ENCODE data around the gene ITGA11. TPM values are rescaled to one million over a fixed set of nuclear protein-coding genes. Genes with fewer than 3 reads are reported as not detected.

ITGA11 gene
- total RNA-seq, 1 donor from 2014 or later: 0.51 TPM

GRCh38 chr15:68315495-68316031, 116.4 kb downstream of the ITGA11 start:
- no peak for DNase-seq (ENCODE audit: low read depth, low spot score)
- Mint-ChIP-seq H3K4me3 (no peak overlapping the region), H3K27ac (ENCODE audit: unreplicated experiment) (no peak overlapping the region), H3K9me3 (no peaks in the 10 kb centered on the region), H3K27me3 (ENCODE audit: low read depth) (no peaks in the 10 kb centered on the region), H3K36me3 (ENCODE audit: low read depth) (no peaks in the 10 kb centered on the region), H3K4me1 (peaks cover 22% of the 10 kb centered on the region)
- TF ChIP-seq, protein P1, sequence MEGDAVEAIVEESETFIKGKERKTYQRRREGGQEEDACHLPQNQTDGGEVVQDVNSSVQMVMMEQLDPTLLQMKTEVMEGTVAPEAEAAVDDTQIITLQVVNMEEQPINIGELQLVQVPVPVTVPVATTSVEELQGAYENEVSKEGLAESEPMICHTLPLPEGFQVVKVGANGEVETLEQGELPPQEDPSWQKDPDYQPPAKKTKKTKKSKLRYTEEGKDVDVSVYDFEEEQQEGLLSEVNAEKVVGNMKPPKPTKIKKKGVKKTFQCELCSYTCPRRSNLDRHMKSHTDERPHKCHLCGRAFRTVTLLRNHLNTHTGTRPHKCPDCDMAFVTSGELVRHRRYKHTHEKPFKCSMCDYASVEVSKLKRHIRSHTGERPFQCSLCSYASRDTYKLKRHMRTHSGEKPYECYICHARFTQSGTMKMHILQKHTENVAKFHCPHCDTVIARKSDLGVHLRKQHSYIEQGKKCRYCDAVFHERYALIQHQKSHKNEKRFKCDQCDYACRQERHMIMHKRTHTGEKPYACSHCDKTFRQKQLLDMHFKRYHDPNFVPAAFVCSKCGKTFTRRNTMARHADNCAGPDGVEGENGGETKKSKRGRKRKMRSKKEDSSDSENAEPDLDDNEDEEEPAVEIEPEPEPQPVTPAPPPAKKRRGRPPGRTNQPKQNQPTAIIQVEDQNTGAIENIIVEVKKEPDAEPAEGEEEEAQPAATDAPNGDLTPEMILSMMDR (conservative IDR thresholded peaks at IDR 0.05): no peak

DNA sequence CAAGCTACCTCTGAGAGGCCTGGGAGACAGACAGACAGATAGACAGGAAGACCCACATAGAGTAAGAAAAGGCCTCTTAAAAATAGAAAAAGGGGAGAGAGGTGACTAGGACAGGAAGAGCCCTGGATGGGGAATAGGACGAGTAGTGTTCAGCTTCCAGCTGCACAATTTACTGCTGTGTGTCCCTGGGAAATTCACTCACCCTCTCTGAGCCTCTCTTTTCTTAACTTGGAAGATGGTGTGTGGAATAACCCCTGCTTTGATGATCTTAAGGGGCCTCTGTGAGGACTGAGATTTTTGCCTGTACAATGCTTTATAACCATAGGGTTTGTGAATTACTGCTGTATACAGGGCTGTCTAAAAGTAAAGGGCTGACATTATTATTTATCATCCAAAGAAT, 116.9 kb downstream of the ITGA11 start:
- Mint-ChIP-seq H3K4me1 (peaks cover 22% of the 10 kb centered on the region), H3K4me3 (no peak overlapping the region)
- no peak for DNase-seq (ENCODE audit: low read depth, low spot score)

GRCh38 chr15:68314563-68314962, 117.4 kb downstream of the ITGA11 start:
- Mint-ChIP-seq H3K27me3 (ENCODE audit: low read depth) (no peaks in the 10 kb centered on the region), H3K4me1 (peaks cover 22% of the 10 kb centered on the region), H3K36me3 (ENCODE audit: low read depth) (no peaks in the 10 kb centered on the region), H3K4me3 (no peak overlapping the region), H3K27ac (ENCODE audit: unreplicated experiment) (no peak overlapping the region), H3K9me3 (no peaks in the 10 kb centered on the region)
- DNase-seq (ENCODE audit: low read depth, low spot score): no peak
- TF ChIP-seq, protein P1 (conservative IDR thresholded peaks at IDR 0.05): no peak

More for the DNA sequence above, 116.9 kb downstream of the ITGA11 start:
- TF ChIP-seq, protein P1 (conservative IDR thresholded peaks at IDR 0.05): no peak
- no peaks in the 10 kb centered on the region for H3K27me3 Mint-ChIP-seq (ENCODE audit: low read depth)
- H3K36me3 Mint-ChIP-seq (ENCODE audit: low read depth): no peaks in the 10 kb centered on the region
- no peak overlapping the region for H3K27ac Mint-ChIP-seq (ENCODE audit: unreplicated experiment)
- H3K9me3 Mint-ChIP-seq: no peaks in the 10 kb centered on the region

- H3K9me3 Mint-ChIP-seq: no peaks in the 10 kb centered on the region
- H3K36me3 Mint-ChIP-seq (ENCODE audit: low read depth): no peaks in the 10 kb centered on the region
- peaks cover 22% of the 10 kb centered on the region for H3K4me1 Mint-ChIP-seq
- no peak overlapping the region for H3K4me3 Mint-ChIP-seq
- DNase-seq (ENCODE audit: low read depth, low spot score): no peak
- TF ChIP-seq, protein P1 (conservative IDR thresholded peaks at IDR 0.05): no peak
- no peak overlapping the region for H3K27ac Mint-ChIP-seq (ENCODE audit: unreplicated experiment)
- H3K27me3 Mint-ChIP-seq (ENCODE audit: low read depth): no peaks in the 10 kb centered on the region
Observed at GRCh38 chr15:68313501-68314410, 118.2 kb downstream of the ITGA11 start.

GRCh38 chr15:68312701-68313204, 119.2 kb downstream of the ITGA11 start:
- no peaks in the 10 kb centered on the region for H3K9me3 Mint-ChIP-seq
- TF ChIP-seq, protein P1 (conservative IDR thresholded peaks at IDR 0.05): no peak
- peaks cover 22% of the 10 kb centered on the region for H3K4me1 Mint-ChIP-seq
- peak overlapping the region; percentile 50 for H3K27ac Mint-ChIP-seq (ENCODE audit: unreplicated experiment)
- H3K4me3 Mint-ChIP-seq: no peak overlapping the region
- H3K27me3 Mint-ChIP-seq (ENCODE audit: low read depth): no peaks in the 10 kb centered on the region
- no peak for DNase-seq (ENCODE audit: low read depth, low spot score)
- no peaks in the 10 kb centered on the region for H3K36me3 Mint-ChIP-seq (ENCODE audit: low read depth)
